RKO (cell line): ENCODE measurements around the gene FLII.
"Not testable (repeated sequence)": the region's sequence is repeated elsewhere in the genome, so short reads cannot be mapped to it uniquely, and the experiment has no call there.

ENCODE experiments used
- DNase-seq: peaks from one replicate; pipeline ENCODE4 v3.0.0-alpha.2; 2016; ENCODE audit warnings: low spot score

The FLII gene

DNA sequence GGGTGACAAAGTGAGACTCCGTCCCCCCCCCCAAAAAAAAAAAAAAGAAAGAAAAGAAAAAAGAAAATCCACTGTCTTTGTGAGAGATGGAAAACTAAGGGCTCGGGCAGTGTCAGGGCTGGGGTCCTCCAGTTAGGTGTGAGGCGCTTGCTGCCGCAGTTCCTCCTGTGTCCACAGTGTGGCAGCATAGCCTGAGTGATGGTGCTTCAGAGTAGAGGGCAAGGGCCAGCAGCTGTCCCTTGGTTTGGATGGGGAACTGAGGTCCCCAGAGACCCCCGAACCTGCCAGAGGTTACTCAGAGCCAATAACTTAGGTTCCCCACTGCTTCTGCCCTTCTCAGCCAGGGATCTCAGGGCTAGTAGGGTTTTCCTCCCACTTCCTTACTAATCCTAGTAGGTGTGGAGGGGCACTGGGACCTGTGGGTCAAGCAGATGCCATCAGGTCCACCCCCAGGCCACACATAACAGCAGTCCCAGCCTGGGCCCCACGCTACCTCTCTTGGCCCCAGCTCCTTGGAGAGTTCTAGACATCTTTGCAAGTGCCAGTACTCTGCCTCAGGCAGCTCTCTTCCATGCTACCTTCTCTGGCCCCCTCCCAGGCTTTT, 41.0 kb downstream of the FLII start:
- DNase-seq: peak; percentile 59

DNA sequence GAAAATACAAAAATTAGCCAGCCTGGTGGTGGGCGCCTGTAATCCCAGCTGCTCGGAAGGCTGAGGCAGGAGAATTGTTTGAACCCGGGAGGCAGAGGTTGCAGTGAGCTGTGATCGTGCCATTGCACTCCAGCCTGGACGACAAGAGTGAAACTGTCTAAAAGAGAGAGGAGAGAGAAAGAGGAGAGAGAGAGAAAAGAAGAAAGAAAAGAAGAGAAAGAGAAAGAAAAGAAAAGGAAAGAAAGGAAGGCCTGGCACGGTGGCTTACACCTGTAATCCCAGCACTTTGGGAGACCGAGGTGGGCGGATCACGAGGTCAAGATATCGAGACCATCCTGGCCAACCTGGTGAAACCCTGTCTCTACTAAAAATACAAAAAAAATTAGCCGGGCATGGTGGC, 41.6 kb downstream of the FLII start:
- not testable (repeated sequence) for DNase-seq

DNA sequence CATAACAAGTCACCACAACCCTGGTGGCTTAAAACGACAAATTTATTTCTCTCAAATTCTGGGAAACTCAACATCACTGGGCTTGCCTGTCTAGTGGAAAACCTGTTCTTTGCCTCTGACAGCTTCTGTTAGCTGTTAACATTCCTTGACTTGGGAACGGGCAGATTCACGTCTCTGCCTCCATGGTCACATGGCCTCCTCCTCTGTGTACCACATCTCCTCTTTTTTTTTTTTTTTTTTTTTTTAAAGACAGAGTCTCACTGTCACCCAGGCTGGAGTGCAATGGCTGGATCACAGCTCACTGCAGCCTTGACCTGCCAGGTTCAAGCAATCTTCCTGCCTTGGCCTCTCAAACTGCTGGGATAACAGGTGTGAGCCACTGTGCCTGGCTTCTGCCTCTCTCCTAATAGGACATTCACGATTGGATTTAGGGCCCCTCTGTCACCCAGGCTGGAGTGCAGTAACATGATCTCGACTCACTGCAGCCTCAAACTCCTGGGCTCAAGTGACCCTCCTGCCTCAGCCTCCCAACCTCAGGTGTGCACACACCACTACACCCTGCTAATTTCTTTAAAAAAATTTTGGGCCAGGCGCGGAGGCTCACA, 44.8 kb downstream of the FLII start:
- no peak for DNase-seq

DNA sequence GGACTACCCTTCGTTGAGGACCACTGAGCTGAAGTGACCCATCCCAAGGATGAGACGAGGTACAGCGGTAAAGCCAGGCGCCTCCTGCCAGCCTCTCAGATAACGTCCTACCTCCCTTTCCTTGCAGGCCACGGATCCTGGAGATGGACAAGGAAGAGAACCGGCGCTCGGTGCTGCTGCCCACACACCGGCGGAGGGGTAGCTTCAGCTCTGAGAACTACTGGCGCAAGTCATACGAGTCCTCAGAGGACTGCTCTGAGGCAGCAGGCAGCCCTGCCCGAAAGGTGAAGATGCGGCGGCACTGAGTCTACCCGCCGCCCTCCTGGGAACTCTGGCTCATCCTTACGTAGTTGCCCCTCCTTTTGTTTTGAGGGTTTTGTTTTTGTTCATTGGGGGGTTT, 50.4 kb downstream of the FLII start:
- DNase-seq: no peak

DNA sequence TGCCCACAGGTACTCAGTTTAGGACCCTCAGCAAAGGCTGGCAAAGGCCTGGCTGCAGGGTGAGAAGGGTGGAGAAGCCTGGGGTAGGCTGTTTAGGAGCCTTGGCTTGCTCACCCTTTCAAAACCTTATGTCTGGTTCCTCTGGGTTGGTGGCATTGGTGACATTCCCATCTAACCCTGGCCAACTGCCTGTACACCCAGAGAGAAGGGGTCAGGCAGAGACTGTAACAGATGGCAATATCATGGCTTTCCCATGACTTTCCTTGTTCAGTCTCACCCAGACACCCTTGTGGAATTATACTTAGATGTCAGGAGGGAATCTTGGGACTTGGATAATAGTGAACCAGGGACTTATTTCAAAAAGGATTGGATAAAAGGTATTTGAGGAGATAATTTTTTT, 51.6 kb downstream of the FLII start:
- DNase-seq: no peak

DNA sequence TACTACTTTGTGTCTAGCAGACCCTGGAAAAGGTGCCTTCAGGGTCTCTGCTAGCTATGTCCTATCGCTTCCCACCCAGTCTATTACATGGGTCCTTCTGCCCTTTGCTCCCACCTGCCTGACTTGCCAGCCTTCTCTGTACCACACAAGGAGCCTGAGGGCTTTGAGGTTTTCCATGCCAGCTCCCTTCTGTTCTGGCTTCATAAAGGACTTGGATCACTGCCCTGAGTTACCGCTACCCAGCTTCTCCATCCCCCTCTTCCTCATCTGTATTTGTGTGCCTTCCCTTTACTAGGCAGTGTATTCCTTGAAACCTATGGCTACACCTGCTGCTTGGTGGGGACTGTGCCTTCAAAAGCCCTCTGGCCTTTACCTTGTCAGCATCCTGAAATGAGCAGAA, 52.7 kb downstream of the FLII start:
- no peak for DNase-seq

DNA sequence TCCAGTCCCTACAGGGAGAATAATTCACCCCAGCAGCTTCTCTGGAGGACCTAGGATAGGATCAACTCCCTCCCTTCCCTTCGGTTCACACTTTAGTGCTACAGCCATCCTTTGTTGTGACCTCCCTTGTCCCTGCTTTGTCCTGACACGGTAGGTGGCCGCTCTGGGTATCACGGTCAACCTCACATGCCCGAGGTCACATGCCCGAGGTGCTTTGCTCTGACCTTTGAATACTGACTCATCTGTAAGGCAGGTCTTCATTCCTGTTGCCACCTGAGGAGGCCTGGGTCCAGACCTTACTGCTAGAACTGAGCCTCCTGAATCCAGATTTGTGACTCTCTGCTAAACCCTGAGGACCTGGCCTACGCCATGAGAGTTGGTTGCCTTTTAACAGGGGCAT, 55.2 kb downstream of the FLII start:
- no peak for DNase-seq

DNA sequence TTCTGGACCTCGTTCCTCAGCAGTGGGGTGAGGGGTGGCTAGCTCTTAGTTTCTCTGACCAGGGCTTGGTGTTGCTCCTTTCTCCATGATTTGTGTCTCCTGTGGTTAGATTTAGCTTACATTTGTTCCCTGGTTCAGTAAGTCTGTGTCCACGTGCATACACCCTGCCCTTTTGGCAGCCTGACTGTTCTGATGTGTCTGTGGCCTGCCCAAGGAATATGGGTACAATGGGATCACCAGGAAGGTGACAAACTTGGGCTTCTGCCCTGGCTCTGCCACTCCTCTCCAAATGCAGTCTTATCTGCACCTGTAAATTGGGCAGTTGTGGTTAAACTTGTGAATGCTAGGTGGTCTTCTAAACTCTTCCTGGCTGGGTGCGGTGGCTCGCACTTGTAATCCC, 57.4 kb downstream of the FLII start:
- no peak for DNase-seq

DNA sequence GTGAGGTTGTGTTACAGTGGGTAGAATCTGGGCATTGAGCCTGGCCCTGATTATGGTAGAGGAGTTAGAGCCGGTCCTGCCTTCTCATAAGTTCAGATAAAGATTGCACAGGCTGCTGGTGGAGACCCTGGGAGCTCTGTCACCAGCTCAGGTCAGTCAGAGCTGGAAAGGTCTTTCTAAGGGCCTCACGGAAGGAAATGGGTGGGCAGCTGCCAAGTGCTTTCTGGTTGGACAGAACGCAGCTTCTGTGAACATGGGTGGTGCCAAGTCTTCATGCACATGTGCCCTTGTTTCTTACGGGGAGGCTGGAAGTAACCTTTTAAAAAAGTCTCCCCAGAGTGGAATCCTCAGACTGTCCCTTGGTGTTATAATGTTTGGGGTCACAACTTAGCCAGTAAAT, 60.0 kb downstream of the FLII start:
- DNase-seq: no peak

DNA sequence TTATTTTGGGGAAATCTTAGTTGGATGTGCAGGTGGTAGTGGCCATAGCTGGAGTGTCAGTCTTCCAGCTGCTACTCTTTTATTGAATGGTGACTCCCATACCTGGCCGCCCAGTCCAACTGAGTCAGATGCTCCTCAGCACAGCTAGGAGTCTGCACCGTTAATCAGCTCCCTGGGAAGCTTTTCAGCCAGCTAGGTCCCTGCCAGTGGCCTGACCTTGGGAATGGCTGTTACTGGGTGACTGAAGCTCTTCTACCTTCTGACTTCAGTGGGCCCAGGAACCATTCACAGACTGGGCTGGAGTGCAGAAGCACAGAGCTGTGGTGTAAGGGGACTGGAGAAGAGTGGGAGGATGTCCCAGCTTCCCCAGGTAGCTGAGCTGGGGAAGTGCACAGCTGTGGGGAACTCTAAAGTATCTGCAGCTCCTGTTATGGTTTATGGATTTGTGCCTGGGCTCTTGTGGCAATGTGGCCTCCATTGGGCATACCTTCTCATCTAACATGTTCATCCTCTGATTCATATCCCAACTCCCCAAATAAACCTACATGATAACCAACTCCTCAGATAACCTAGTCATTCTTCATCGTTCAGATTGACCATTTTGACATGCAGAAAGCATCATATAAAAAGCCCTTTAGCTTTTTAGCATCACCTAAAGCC, 60.9 kb downstream of the FLII start:
- DNase-seq: no peak

DNA sequence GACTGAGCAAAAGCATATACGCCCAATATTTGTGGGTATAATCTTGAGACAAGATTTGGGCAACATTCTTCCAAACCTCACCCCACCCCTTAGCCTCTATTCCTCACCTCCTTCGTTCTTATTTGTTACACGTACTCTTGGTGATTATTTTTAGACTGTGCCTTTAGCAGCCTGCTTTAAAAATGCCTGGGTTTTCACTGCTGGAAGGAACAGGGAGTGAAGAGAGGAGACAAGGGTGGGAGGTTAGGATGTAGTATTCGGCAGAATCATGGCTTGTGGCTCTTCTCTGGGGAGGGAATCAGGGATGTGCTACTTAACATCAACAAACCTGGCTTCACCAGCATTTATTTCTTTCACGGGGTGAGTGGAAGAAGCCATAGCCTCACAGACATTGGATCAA, 63.3 kb downstream of the FLII start:
- DNase-seq: no peak
